H1 (cell line): Measurements from ENCODE around the gene DNAAF5. TPM values are rescaled to one million over a fixed set of nuclear protein-coding genes. Genes with fewer than 3 reads are reported as not detected.

ENCODE experiments used
- CTCF ChIA-PET: fragments of 300-600 bp; sonication (Branson Sonifier 250); formaldehyde crosslinking; loops from one replicate; lab custom pipeline; 2021; ENCODE audit not compliant: partially characterized antibody; lab: Charles Lee
- POLR2A ChIA-PET: fragments of 300-600 bp; sonication (Branson Sonifier 250); formaldehyde crosslinking; loops from one replicate; lab custom pipeline; 2021; ENCODE audit warnings: inconsistent platforms; ENCODE audit not compliant: partially characterized antibody; lab: Charles Lee
- DNase-seq, 2 experiments: peaks; one replicate each; pipeline versions ENCODE4 v3.0.0 to v3.0.0-alpha.2; 2010 to 2022; ENCODE audit warnings: low spot score in 2 of 2, low read depth in 1 of 2, mixed read lengths in 1 of 2
- FAIRE-seq: peaks from 2 replicates; lab custom pipeline; 2011; peaks lifted over from hg19 to GRCh38; lab: Jason Lieb, UNC
- H2AFZ ChIP-seq: 2 replicates; pipeline ENCODE4 v1.8.1; 2012; ENCODE audit warnings: low read length, inconsistent platforms
- H2AK5ac ChIP-seq: 2 replicates; pipeline ENCODE4 v1.6.1; 2013; ENCODE audit warnings: low read depth, low read length
- H2BK120ac ChIP-seq: replicated peaks from 2 replicates; pipeline ENCODE3; 2013; ENCODE audit warnings: low read depth, low read length, inconsistent platforms
- H2BK12ac ChIP-seq: 2 replicates; pipeline ENCODE4 v1.6.1; 2013; ENCODE audit warnings: low read depth, low read length
- H2BK15ac ChIP-seq: 2 replicates; pipeline ENCODE4 v1.6.1; 2013; ENCODE audit warnings: low read length
- H2BK20ac ChIP-seq: 2 replicates; pipeline ENCODE4 v1.6.1; 2013; ENCODE audit warnings: low read length
- H2BK5ac ChIP-seq: 2 replicates; pipeline ENCODE4 v1.6.1; 2013; ENCODE audit warnings: low read depth, low read length
- H3K14ac ChIP-seq: 2 replicates; pipeline ENCODE4 v1.6.1; 2013; ENCODE audit warnings: inconsistent platforms; ENCODE audit not compliant: insufficient read length
- H3K18ac ChIP-seq: 2 replicates; pipeline ENCODE4 v1.6.1; 2013; ENCODE audit warnings: low read length; ENCODE audit errors: extremely low read depth
- H3K23ac ChIP-seq: 2 replicates; pipeline ENCODE4 v1.6.1; 2013; ENCODE audit warnings: inconsistent platforms; ENCODE audit not compliant: insufficient read length
- H3K23me2 ChIP-seq: 2 replicates; pipeline ENCODE4 v1.6.1; 2013; ENCODE audit warnings: low read depth, low read length
- H3K27ac ChIP-seq: 2 replicates; pipeline ENCODE4 v1.6.1; 2011; ENCODE audit warnings: low read depth, low read length, inconsistent platforms
- H3K27me3 ChIP-seq, 4 experiments: replicated peaks in 1 of 4; 1 replicate in 1 of 4; 2 replicates in 3 of 4; pipeline versions ENCODE4 v1.6.1 to v1.8.1; 2011 to 2013; ENCODE audit warnings: low read length in 3 of 4, mild to moderate bottlenecking in 3 of 4, inconsistent platforms in 2 of 4, mixed read lengths in 2 of 4, moderate library complexity in 1 of 4; ENCODE audit not compliant: control insufficient read depth in 3 of 4, insufficient read depth in 3 of 4; ENCODE audit errors: extremely low read depth in 1 of 4
- H3K36me3 ChIP-seq, 4 experiments: 2 replicates each; pipeline versions ENCODE4 v1.6.1 to v1.8.1; 2011 to 2013; ENCODE audit warnings: mild to moderate bottlenecking in 4 of 4, low read length in 3 of 4, moderate library complexity in 2 of 4, control low read depth in 1 of 4, inconsistent platforms in 1 of 4; ENCODE audit not compliant: insufficient read depth in 4 of 4, control insufficient read depth in 2 of 4
- H3K4ac ChIP-seq: replicated peaks from 2 replicates; pipeline ENCODE3; 2013; ENCODE audit warnings: low read length, low read depth, mixed read lengths, inconsistent platforms; ENCODE audit not compliant: insufficient read length
- H3K4me1 ChIP-seq, 4 experiments: replicated peaks in 1 of 4; 1 replicate in 1 of 4; 2 replicates in 3 of 4; pipeline versions ENCODE4 v1.6.1 to v1.8.1; 2011 to 2013; ENCODE audit warnings: low read length in 3 of 4, inconsistent platforms in 2 of 4, mixed read lengths in 1 of 4; ENCODE audit not compliant: insufficient read depth in 4 of 4, control insufficient read depth in 3 of 4
- H3K4me2 ChIP-seq, 2 experiments: 2 replicates each; pipeline versions ENCODE4 v1.6.1 to v1.8.1; 2011 to 2013; ENCODE audit warnings: low read depth in 2 of 2, low read length in 2 of 2, control low read depth in 1 of 2, inconsistent platforms in 1 of 2, mild to moderate bottlenecking in 1 of 2; ENCODE audit not compliant: insufficient read depth in 1 of 2
- H3K4me3 ChIP-seq, 4 experiments: fragments of 200-600, 300-600 bp in 1 of 4; sonication (generic), shearing (Covaris generic), sonication (Bioruptor Twin) in 1 of 4; 2 replicates each; pipeline versions ENCODE4 v1.5.1 to v1.8.1; 2011 to 2016; ENCODE audit warnings: low read length in 4 of 4, low read depth in 3 of 4, control low read depth in 2 of 4, inconsistent platforms in 2 of 4, mild to moderate bottlenecking in 2 of 4, mixed read lengths in 1 of 4, moderate library complexity in 1 of 4; ENCODE audit not compliant: insufficient read depth in 2 of 4; ENCODE audit errors: extremely low read depth in 1 of 4
- H3K56ac ChIP-seq: replicated peaks from 2 replicates; pipeline ENCODE3; 2013; ENCODE audit warnings: low read depth, mild to moderate bottlenecking, mixed read lengths, low read length, inconsistent platforms; ENCODE audit not compliant: insufficient read length
- H3K79me1 ChIP-seq: 2 replicates; pipeline ENCODE4 v1.6.1; 2013; ENCODE audit warnings: low read depth, low read length, control low read depth
- H3K79me2 ChIP-seq, 2 experiments: 2 replicates each; pipeline versions ENCODE4 v1.6.1 to v1.8.1; 2012 to 2013; ENCODE audit warnings: low read length in 2 of 2, mild to moderate bottlenecking in 2 of 2, inconsistent platforms in 1 of 2; ENCODE audit not compliant: insufficient read depth in 2 of 2, control insufficient read depth in 1 of 2
- H3K9ac ChIP-seq, 4 experiments: replicated peaks in 1 of 4; 1 replicate in 1 of 4; 2 replicates in 3 of 4; pipeline versions ENCODE4 v1.6.1 to v1.8.1; 2011 to 2013; ENCODE audit warnings: low read depth in 3 of 4, low read length in 3 of 4, control low read depth in 2 of 4, mild to moderate bottlenecking in 2 of 4, moderate library complexity in 2 of 4, inconsistent platforms in 1 of 4; ENCODE audit errors: extremely low read depth in 1 of 4
- H3K9me3 ChIP-seq, 2 experiments: 2 replicates each; pipeline versions ENCODE4 v1.6.1 to v1.8.1; 2012 to 2013; ENCODE audit warnings: mild to moderate bottlenecking in 2 of 2, moderate library complexity in 2 of 2, control low read depth in 1 of 2, inconsistent platforms in 1 of 2, low read depth in 1 of 2, low read length in 1 of 2, mixed read lengths in 1 of 2; ENCODE audit not compliant: insufficient read depth in 2 of 2
- H4K20me1 ChIP-seq, 2 experiments: replicated peaks in 1 of 2; 2 replicates each; pipeline versions ENCODE3 to v1.8.1; 2011 to 2013; ENCODE audit warnings: inconsistent platforms in 2 of 2, low read length in 2 of 2, mild to moderate bottlenecking in 1 of 2; ENCODE audit not compliant: insufficient read depth in 2 of 2, control insufficient read depth in 1 of 2
- H4K5ac ChIP-seq: 2 replicates; pipeline ENCODE4 v1.6.1; 2013; ENCODE audit warnings: low read length, low read depth, mixed read lengths, inconsistent platforms; ENCODE audit not compliant: insufficient read length
- H4K8ac ChIP-seq: 2 replicates; pipeline ENCODE4 v1.8.0; 2013; ENCODE audit warnings: mild to moderate bottlenecking, moderate library complexity, low read length, inconsistent platforms; ENCODE audit not compliant: insufficient read depth; ENCODE audit errors: extremely low read depth
- H4K91ac ChIP-seq: replicated peaks from 2 replicates; pipeline ENCODE3; 2013; ENCODE audit warnings: low read length, mixed read lengths, inconsistent platforms; ENCODE audit not compliant: insufficient read length
- ATF3 ChIP-seq: IDR thresholded peaks from 2 replicates; pipeline ENCODE4 v1.6.1; 2011; ENCODE audit warnings: low read depth, mild to moderate bottlenecking, low read length; ENCODE audit not compliant: insufficient read depth
- CBX5 ChIP-seq: fragments of 300-800, 300-1000 bp; sonication (generic); IDR thresholded peaks from 2 replicates; pipeline ENCODE4 v1.7.1; 2016; ENCODE audit warnings: antibody characterized with exemption, low read length, low read depth
- HDAC6 ChIP-seq: IDR thresholded peaks from one replicate; pipeline ENCODE4 v1.7.1; 2012; ENCODE audit warnings: low read depth, mild to moderate bottlenecking, inconsistent platforms, low read length, moderate library complexity
- JUND ChIP-seq: IDR thresholded peaks from 2 replicates; pipeline ENCODE4 v1.6.1; 2011; ENCODE audit warnings: mild to moderate bottlenecking, improper control_type of control experiment, low read length
- KDM5A ChIP-seq: fragments of 200-600 bp; IDR thresholded peaks from 2 replicates; pipeline ENCODE4 v1.7.1; 2012; ENCODE audit warnings: mild to moderate bottlenecking, low read length, inconsistent platforms, mixed read lengths
- PHF8 ChIP-seq: fragments of 200-600 bp; sonication (generic); conservative IDR thresholded peaks from 2 replicates; pipeline ENCODE4 v1.7.1; 2012; ENCODE audit warnings: low read depth, mild to moderate bottlenecking, inconsistent platforms, low read length, moderate library complexity
- POLR2AphosphoS5 ChIP-seq: IDR thresholded peaks from 2 replicates; pipeline ENCODE4 v1.6.1; 2011; ENCODE audit warnings: low read depth, low read length
- RNF2 ChIP-seq: fragments of 200-900, 300-1000 bp; sonication (generic); IDR thresholded peaks from 2 replicates; pipeline ENCODE4 v1.7.1; 2016; ENCODE audit warnings: borderline replicate concordance, low read depth, mild to moderate bottlenecking, antibody characterized with exemption, low read length; ENCODE audit not compliant: poor library complexity, severe bottlenecking; ENCODE audit errors: missing control alignments
- SAP30 ChIP-seq: fragments of 300-600 bp; sonication (generic); IDR thresholded peaks from 2 replicates; pipeline ENCODE4 v1.7.1; 2012; ENCODE audit warnings: low read length, moderate library complexity, mild to moderate bottlenecking, inconsistent platforms; ENCODE audit not compliant: insufficient read depth, insufficient replicate concordance
- SRF ChIP-seq: IDR thresholded peaks from 2 replicates; pipeline ENCODE4 v1.6.1; 2011; ENCODE audit warnings: mild to moderate bottlenecking, low read depth, low read length, moderate library complexity
- TCF12 ChIP-seq: IDR thresholded peaks from 2 replicates; pipeline ENCODE4 v1.6.1; 2011; ENCODE audit warnings: low read depth, mild to moderate bottlenecking, low read length
- USF2 ChIP-seq: IDR thresholded peaks from 2 replicates; pipeline ENCODE4 v1.6.1; 2011; ENCODE audit warnings: low read length, improper control_type of control experiment
- WGBS, 2 experiments: shearing (Covaris generic) in 1 of 2; methylation state at CpG; one replicate each; pipeline versions ENCODE4 v1.1.6 to v1.1.7; 2013 to 2015; ENCODE audit warnings: low lambda C conversion rate in 2 of 2, mixed read lengths in 2 of 2, inconsistent platforms in 1 of 2, low coverage in 1 of 2, missing lambda C conversion rate in 1 of 2; ENCODE audit not compliant: insufficient replicate concordance in 2 of 2, insufficient coverage in 1 of 2, insufficient read length in 1 of 2; ENCODE audit errors: extremely low coverage in 1 of 2, missing lambda C conversion rate in 1 of 2; 5-methylcytosine and 5-hydroxymethylcytosine counted together
- polyA plus RNA-seq, 7 experiments: library from polyadenylated mRNA; depleted of rRNA in 3 of 7; stranded (reverse) in 5 of 7; unstranded in 2 of 7; fragments of >200 nt in 5 of 7; fragments of 200-250 nt in 2 of 7; gene quantifications; 1 replicate in 5 of 7; 2 replicates in 1 of 7; 4 replicates in 1 of 7; pipeline versions ENCODE4 v1.2.1 to v1.2.3, GENCODE V29; 2011 to 2013; ENCODE audit warnings: missing spikeins in 2 of 7, mixed read lengths in 2 of 7
- total RNA-seq: library from RNA; stranded (reverse); fragmentation: NEBNext Ultra II Directional; extraction: Animal tissue kit (Norgen Biotek cat#: 25700); gene quantifications from 2 replicates; pipeline ENCODE4 v1.2.1, GENCODE V29; 2021

The DNAAF5 gene
- total and polyA plus RNA-seq, 2 of the 8 experiments (the other 6 are each of a cell fraction or from before 2014, with no cell fraction given) = 55.1 to 95.9 TPM

GRCh38 chr7:748446-748845, 21.9 kb downstream of the DNAAF5 start:
- Histone ChIP-seq H2BK5ac (no peak overlapping the region; the same call in 1 of the 2 replicates), H4K20me1 (peaks cover 0 to 16% of the 10 kb centered on the region in 2 experiments), H4K8ac (no peak overlapping the region), H3K27ac (no peak overlapping the region), H3K56ac (no peak overlapping the region), H3K4me1 (no peaks in the 10 kb centered on the region), H3K14ac (no peak overlapping the region), H2BK120ac (no peak overlapping the region), H4K91ac (no peak overlapping the region), H3K4me2 (no peak overlapping the region), H2BK20ac (no peak overlapping the region), H4K5ac (no peak overlapping the region), H3K79me1 (peaks cover 4% of the 10 kb centered on the region), H2BK15ac (no peak overlapping the region), H3K18ac (no peak overlapping the region), H3K4ac (no peak overlapping the region), H3K23me2 (no peaks in the 10 kb centered on the region), H2AK5ac (no peak overlapping the region), H3K9ac (no peak overlapping the region), H3K9me3 (no peaks in the 10 kb centered on the region), H3K36me3 (peaks cover 2 to 9% (median 7%) of the 10 kb centered on the region in 4 experiments; a peak in 7 of 8 replicates), H3K27me3 (no peaks in the 10 kb centered on the region; a peak in 1 of 7 replicates), H3K23ac (no peak overlapping the region), H3K4me3 (no peak overlapping the region), H2BK12ac (no peak overlapping the region), H2AFZ (no peak overlapping the region), H3K79me2 (peaks cover 0 to 18% of the 10 kb centered on the region in 2 experiments; a peak in 2 of 4 replicates)
- DNase-seq = no peak
- CTCF ChIA-PET = interaction anchor here (0.9 to 1.2 kb wide), 2 partner anchors 9 to 12 kb away, joined by 4 read pairs; no protein-coding TSS in a partner anchor
- FAIRE-seq = no peak
- POLR2A ChIA-PET = interaction anchor here (1.1 kb wide), 1 partner anchor 233 kb away, joined by 3 read pairs; no protein-coding TSS in a partner anchor
- no peak for TF ChIP-seq JUND
- TF ChIP-seq KDM5A = no peak
- no peak for TF ChIP-seq HDAC6
- no peak for TF ChIP-seq POLR2AphosphoS5
- TF ChIP-seq CBX5 = no peak
- no peak for TF ChIP-seq SRF
- TF ChIP-seq RNF2 = no peak
- no peak for TF ChIP-seq USF2
- no peak for TF ChIP-seq SAP30
- no peak for TF ChIP-seq TCF12
- TF ChIP-seq ATF3 = no peak
- TF ChIP-seq PHF8 = no peak
- 92% methylated on average over 15 of the region's 15 CpGs; no CpG with 5 or more reads in 1 of the 2 experiments for WGBS, 2 experiments
